Body of pancreas (tissue), 4 donors: ENCODE data around the gene ZNF277. TPM values are rescaled to one million over a fixed set of nuclear protein-coding genes. Genes with fewer than 3 reads are reported as not detected.

Source experiments
- ATAC-seq: fragments of 150-250 bp; one replicate; pipeline ENCODE4 v1.9.1; 2016
- DNase-seq, 4 donors: peaks; one replicate each; pipeline ENCODE4 v3.0.0-alpha.2; 2019
- H3K27ac ChIP-seq, 4 donors: fragments of 200-600 bp; sonication (generic); 1 replicate in 3 of 4; 2 replicates in 1 of 4; pipeline versions ENCODE4 v1.5.1 to v1.6.1; 2016 to 2019; ENCODE audit warnings: mild to moderate bottlenecking in 1 of 4, mixed read lengths in 1 of 4, moderate library complexity in 1 of 4
- H3K27me3 ChIP-seq, 2 donors: fragments of 200-600 bp; sonication (generic); one replicate each; pipeline ENCODE4 v1.6.0; 2016; ENCODE audit warnings: mild to moderate bottlenecking in 1 of 2
- H3K36me3 ChIP-seq, 2 donors: fragments of 200-600 bp; sonication (generic); replicated peaks in 1 of 2; 2 replicates each; pipeline ENCODE4 v1.5.1; 2016; ENCODE audit warnings: low read depth in 2 of 2; ENCODE audit not compliant: insufficient read depth in 1 of 2
- H3K4me1 ChIP-seq: fragments of 200-600 bp; sonication (generic); one replicate; pipeline ENCODE4 v1.6.0; 2016
- H3K4me3 ChIP-seq, 2 donors: fragments of 200-600 bp; sonication (generic); 1 replicate in 1 of 2; 2 replicates in 1 of 2; pipeline ENCODE4 v1.5.1; 2016 to 2019
- H3K9me3 ChIP-seq, 3 donors: fragments of 200-600 bp; sonication (generic); 1 replicate in 2 of 3; 2 replicates in 1 of 3; pipeline ENCODE4 v1.5.1; 2016
- CTCF ChIP-seq, 7 experiments: fragments of 450-650 bp in 4 of 7; fragments of 200-600 bp in 3 of 7; sonication (generic) in 3 of 7; IDR thresholded peaks; one replicate each; pipeline ENCODE4 v1.5.1; 2016 to 2019; ENCODE audit warnings: antibody characterized with exemption in 7 of 7
- POLR2A ChIP-seq, 3 donors: fragments of 450-650 bp; IDR thresholded peaks; one replicate each; pipeline ENCODE4 v1.6.1; 2016; ENCODE audit warnings: antibody characterized with exemption in 3 of 3, mild to moderate bottlenecking in 2 of 3
- WGBS, 2 donors: methylation state at CpG; one replicate each; pipeline ENCODE4 v1.1.5; 2017; 5-methylcytosine and 5-hydroxymethylcytosine counted together
- intact Hi-C: fragments of 100-400 bp; cut with DNase I; formaldehyde crosslinking; loops from one replicate; pipeline ENCODE4 v1.15.1; 2023
- total RNA-seq, 2 donors: library from RNA; depleted of rRNA; stranded (reverse); fragments of >200 nt; gene quantifications; one replicate each; pipeline ENCODE4 v1.1.0, GENCODE V29; 2016

ZNF277 gene
- total RNA-seq, 2 donors from 2014 or later = 12.9 to 34.0 TPM

DNA sequence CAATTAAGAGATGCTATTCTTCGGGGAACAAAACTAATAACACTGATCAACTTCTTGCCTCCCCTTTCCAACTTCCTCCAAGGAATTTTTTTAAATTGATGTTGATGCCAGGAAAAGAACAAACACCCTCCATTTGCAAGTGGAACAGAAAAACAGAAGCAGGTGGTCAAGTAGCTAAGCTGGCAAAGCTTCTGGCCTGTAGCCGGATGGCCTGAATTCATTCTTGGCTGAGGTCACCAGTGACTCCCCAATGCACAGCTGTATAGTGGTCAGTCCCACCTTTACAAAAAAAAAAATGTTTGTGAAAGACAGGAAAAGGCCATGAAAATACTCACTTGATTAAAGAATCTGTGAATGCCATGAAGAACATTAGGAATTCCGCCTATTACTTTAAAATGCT, 39.3 kb upstream of the ZNF277 start:
- WGBS, 2 donors = 89 to 94% methylated on average over 3 of the region's 3 CpGs
- H3K4me3 ChIP-seq = no peak overlapping the region
- H3K27ac ChIP-seq = no peak overlapping the region
- no peak for TF ChIP-seq POLR2A (IDR thresholded peaks at IDR 0.05)
- no peak for TF ChIP-seq CTCF (IDR thresholded peaks at IDR 0.05)
- intact Hi-C loops = no loop called here
- ATAC-seq (no peak), DNase-seq (no peak)
- no peaks in the 10 kb centered on the region for H3K36me3 ChIP-seq
- H3K9me3 ChIP-seq = no peaks in the 10 kb centered on the region
- H3K4me1 ChIP-seq = peaks cover 12% of the 10 kb centered on the region
- H3K27me3 ChIP-seq = no peaks in the 10 kb centered on the region

DNA sequence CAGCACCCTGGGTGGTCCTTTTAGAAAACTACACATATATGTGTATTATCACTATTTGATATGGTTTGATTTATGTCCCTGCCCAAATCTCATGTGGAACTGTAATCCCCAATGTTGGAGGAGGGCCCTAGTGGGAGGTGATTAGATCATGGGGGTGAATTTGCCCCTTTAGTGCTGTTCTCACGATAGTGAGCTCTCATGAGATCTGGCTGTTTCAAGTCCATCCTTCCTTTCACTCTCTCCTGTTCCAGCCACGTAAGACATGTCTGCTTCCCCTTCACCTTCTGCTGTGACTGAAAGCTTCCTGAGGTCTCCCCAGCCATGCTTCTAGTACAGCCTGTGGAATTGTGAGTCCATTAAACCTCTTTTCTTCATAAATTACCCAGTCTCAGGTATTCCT, 37.6 kb upstream of the ZNF277 start:
- intact Hi-C loops = no loop called here
- Histone ChIP-seq H3K27me3 (no peaks in the 10 kb centered on the region), H3K36me3 (no peaks in the 10 kb centered on the region), H3K4me1 (no peaks in the 10 kb centered on the region), H3K4me3 (no peak overlapping the region), H3K27ac (no peak overlapping the region), H3K9me3 (no peaks in the 10 kb centered on the region)
- ATAC-seq (no peak), DNase-seq (no peak)
- TF ChIP-seq POLR2A (IDR thresholded peaks at IDR 0.05) = no peak
- no peak for TF ChIP-seq CTCF (IDR thresholded peaks at IDR 0.05)
- 77 to 85% methylated on average over 2 of the region's 2 CpGs for WGBS, 2 donors

DNA sequence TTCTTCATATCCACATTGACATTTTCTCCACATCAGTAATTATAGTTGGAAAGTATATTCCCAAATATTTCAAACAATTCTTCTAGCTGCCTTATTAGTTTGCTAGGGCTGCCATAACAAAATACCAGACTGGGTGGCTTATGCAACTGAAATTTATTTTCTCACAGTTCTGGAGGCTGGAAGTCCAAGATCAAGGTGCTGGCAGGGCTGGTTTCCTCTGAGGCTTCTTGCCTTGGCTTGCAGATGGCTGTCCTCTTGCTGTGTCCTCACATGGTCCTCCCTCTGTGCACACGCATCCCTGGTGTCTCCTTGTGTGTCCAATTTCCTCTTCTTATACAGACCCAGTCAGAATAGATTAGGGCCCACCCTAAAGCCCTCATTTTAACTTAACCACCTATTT, 34.8 kb upstream of the ZNF277 start:
- ATAC-seq (no peak), DNase-seq (no peak)
- Histone ChIP-seq H3K9me3 (no peaks in the 10 kb centered on the region), H3K27me3 (no peaks in the 10 kb centered on the region), H3K4me1 (no peaks in the 10 kb centered on the region), H3K27ac (no peak overlapping the region), H3K36me3 (no peaks in the 10 kb centered on the region), H3K4me3 (no peak overlapping the region)
- WGBS, 2 donors = 87 to 89% methylated on average over 1 of the region's 1 CpG
- intact Hi-C loops = no loop called here
- TF ChIP-seq CTCF (IDR thresholded peaks at IDR 0.05) = no peak
- no peak for TF ChIP-seq POLR2A (IDR thresholded peaks at IDR 0.05)

DNA sequence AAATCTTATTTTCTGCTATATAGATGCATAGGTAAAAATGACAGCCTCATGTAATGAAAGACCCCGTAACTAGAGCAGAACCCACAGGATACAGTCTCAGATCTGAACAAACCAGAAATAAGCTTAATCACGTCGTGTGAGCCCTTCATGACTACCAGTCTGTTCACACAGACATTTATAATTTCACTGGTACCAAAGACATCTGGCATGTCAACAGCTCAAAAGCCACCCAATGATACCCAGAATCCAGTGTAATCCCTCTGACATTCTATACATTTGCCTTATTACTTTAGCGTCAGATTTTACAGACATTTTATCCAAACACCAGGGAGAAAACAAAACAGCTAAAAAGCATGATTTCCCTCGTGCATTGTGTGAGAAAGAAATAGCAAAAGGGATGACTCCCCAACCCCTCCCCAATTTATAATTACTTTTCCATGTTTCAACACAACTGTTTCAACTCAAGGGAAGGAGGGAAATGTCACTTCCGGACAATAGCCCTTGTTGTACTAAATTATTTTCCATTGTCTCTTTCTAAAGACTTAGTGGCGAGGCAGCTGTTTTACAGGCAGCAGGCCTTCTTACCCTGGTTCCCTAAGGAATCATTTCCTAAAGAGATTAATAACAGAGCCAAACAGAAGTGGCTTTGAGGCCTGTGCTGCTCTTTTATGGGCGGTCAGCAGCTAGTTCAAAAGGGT, 33.5 kb upstream of the ZNF277 start:
- Histone ChIP-seq H3K4me1 (no peaks in the 10 kb centered on the region), H3K9me3 (no peaks in the 10 kb centered on the region), H3K36me3 (no peaks in the 10 kb centered on the region), H3K27ac (no peak overlapping the region), H3K4me3 (no peak overlapping the region), H3K27me3 (no peaks in the 10 kb centered on the region)
- 70 to 74% methylated on average over 8 of the region's 8 CpGs for WGBS, 2 donors
- intact Hi-C loops = no loop called here
- DNase-seq (no peak), ATAC-seq (no peak)
- TF ChIP-seq CTCF (IDR thresholded peaks at IDR 0.05) = no peak
- TF ChIP-seq POLR2A (IDR thresholded peaks at IDR 0.05) = no peak

GRCh38 chr7:112173568-112173905, 33.0 kb upstream of the ZNF277 start:
- Histone ChIP-seq H3K27me3 (no peaks in the 10 kb centered on the region), H3K4me1 (no peaks in the 10 kb centered on the region), H3K36me3 (no peaks in the 10 kb centered on the region), H3K4me3 (no peak overlapping the region), H3K27ac (no peak overlapping the region), H3K9me3 (no peaks in the 10 kb centered on the region)
- WGBS, 2 donors = 72 to 94% methylated on average over 4 of the region's 4 CpGs
- DNase-seq (no peak), ATAC-seq (no peak)
- TF ChIP-seq CTCF (IDR thresholded peaks at IDR 0.05) (no peak), POLR2A (IDR thresholded peaks at IDR 0.05) (no peak)
- intact Hi-C loops = no loop called here
